GM20000 (cell line): ENCODE data around the gene SYVN1.

Experiments
- DNase-seq: peaks from one replicate; pipeline ENCODE4 v3.0.0; 2012; ENCODE audit warnings: low spot score
- TF ChIP-seq, protein P1 (sequence below): IDR thresholded peaks from 2 replicates; pipeline ENCODE4 v1.5.1; 2012; ENCODE audit warnings: mild to moderate bottlenecking, control low read depth; ENCODE audit errors: extremely low read depth, missing control alignments

The SYVN1 gene

DNA sequence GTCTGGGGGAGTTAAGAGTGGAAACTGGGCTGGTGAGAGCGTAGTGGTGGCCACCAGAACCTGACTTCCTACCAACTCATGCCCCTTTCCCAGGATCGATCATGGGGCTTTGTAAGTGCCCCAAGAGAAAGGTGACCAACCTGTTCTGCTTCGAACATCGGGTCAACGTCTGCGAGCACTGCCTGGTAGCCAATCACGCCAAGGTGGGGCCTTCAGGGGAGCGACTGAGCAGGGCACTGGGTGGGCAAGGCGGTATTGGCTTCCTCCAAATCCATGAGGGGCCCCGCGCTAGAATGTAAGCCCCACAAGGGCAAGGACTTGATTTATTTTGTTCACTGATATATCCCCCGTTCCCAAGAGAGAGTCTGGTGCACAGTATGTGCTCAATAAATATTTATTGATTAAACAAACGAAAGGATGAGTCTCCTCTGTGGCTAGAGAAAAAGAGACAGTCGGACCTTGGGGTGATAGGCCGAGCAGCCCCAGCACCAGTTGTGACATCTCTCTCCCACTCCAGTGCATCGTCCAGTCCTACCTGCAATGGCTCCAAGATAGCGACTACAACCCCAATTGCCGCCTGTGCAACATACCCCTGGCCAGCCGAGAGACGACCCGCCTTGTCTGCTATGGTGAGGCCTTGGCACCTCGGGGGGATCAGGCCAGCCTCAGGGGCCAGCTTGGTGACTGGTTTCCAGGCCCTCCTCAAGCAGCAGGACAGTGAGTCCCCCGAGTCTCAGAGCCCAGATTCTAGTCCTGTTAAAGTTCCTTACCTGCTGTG is 49.5 kb downstream of the SYVN1 start:
- TF ChIP-seq, protein P1, sequence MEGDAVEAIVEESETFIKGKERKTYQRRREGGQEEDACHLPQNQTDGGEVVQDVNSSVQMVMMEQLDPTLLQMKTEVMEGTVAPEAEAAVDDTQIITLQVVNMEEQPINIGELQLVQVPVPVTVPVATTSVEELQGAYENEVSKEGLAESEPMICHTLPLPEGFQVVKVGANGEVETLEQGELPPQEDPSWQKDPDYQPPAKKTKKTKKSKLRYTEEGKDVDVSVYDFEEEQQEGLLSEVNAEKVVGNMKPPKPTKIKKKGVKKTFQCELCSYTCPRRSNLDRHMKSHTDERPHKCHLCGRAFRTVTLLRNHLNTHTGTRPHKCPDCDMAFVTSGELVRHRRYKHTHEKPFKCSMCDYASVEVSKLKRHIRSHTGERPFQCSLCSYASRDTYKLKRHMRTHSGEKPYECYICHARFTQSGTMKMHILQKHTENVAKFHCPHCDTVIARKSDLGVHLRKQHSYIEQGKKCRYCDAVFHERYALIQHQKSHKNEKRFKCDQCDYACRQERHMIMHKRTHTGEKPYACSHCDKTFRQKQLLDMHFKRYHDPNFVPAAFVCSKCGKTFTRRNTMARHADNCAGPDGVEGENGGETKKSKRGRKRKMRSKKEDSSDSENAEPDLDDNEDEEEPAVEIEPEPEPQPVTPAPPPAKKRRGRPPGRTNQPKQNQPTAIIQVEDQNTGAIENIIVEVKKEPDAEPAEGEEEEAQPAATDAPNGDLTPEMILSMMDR = no peak
- no peak for DNase-seq

DNA sequence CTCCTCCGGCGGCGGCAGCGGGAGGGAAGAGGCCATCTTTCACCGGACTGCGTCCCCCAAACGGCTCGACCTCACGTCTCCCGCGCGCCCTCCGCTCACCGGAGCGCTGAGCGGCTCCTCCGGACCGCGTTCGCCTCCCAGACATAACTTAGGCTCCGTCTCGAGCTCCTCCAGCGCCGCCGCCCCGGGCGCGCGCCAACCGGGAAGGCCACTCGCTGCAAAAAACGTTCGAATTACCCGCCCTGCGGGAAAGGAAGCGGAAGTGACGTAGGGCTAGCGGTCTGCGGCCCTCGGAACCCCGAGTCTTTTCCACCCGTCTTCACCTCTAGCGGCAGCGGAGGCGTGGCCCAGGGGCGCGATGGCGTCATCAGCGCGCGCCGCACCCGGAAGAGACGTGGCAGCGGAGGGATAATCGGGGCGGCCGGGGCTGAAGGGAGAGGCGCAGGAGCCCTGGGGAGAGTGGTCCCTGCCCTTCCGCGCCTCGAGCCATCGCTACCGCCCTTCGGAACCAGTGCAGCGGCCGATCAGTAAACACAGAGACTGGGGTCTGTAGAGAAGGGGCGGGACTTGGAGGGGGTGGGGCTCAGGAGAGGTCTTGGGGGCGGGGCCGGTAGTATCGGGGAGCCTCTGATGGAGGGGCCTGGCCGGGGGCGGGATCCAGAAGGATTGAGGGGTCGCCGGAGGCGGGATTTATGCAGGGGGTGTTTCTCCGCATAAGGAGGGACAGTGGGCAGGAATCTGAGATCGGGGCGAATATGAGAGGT is 50.3 kb downstream of the SYVN1 start, which contains the start of the genes CDCA5 and ZFPL1:
Gene CDCA5 (minus strand): TSS at position 207 of the 764 bp plus-strand sequence. CDS start 62 bp downstream, at position 145.
Gene ZFPL1 (plus strand): TSS at position 389 of the 764 bp plus-strand sequence. CDS start 477 bp downstream, outside the sequence.
- peak; percentile 98 for DNase-seq
- TF ChIP-seq, protein P1 = no peak

DNA sequence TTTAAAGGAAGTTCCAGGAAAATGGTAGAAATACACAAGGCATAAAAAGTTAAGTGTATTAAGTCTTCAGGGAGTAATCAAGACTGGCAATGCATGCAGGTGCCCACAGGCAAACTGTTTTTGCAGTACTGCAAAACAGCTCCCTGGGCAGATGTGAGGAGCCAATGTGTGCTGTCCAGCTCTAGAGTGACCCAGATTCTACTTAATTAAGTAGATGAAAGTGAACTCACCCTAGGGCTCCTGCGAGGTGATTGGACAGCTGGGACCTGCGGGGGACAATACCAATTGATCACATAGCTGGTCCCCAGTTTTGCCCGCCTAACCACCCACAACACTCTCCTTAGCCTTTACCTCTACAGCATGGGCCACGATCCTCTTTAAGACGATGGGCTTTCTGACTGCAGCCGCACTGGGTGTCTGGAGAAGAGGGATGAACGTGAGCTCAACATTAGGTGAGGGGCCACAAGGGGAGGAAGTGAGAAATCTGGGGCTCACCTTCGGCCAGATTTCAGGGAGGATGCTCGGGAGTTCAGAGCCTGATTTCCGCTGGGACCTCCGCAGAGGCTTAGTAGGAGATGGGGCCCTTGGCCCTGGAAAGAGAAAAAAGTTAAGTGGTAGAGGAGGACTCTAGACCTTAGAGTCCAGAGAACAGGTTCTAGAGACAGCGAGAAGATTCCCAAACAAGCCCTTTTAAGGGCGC is 51.0 kb downstream of the SYVN1 start:
- TF ChIP-seq, protein P1 = no peak
- DNase-seq = no peak

DNA sequence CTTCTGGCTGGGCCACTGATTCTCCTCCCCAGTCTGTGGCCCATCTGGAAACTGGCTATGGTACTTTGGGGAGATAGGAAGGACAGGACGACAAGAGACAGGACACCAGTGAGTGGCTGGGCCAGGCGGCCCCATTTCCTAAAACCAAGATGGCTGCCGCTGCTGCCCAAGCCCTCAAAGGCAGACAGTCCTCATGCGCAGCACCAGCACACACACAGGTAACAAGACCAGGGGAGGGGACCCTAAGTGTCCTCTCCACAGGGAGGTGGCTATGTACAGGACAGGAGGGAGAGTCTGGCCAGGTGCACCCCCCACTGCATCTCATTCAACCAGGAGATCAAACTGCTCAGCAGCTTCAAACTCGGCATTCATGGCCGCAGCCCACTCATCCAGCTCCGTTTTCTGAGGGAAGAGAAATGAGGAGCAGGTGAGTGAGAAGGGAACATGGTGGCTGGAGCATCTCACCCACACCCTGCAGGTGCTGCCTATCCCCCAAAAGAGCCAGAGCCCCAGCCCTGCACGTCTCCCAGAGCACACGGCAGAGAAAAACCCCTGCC is 55.5 kb downstream of the SYVN1 start:
- TF ChIP-seq, protein P1 = no peak
- DNase-seq = no peak

DNA sequence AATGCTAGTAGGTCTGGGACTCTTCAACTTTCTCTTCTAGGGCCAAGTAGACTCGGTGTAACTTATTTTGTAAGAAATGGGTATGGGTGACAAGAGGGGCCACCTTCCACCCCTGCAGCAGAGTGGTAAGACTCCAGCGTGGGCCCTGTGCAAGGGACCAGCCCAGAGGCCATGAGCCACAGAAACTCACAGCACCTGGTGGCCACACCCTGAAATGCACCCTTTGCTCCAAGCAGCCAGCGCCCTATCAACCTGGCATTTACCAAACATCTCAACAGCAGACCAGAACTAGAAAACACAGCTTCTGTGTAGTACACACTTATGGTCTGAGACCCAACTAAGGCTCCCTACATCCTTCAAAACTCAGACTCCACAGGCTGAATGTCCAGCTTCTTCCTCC is 56.2 kb downstream of the SYVN1 start:
- TF ChIP-seq, protein P1 = peak; percentile 67
- DNase-seq = peak; percentile 63

DNA sequence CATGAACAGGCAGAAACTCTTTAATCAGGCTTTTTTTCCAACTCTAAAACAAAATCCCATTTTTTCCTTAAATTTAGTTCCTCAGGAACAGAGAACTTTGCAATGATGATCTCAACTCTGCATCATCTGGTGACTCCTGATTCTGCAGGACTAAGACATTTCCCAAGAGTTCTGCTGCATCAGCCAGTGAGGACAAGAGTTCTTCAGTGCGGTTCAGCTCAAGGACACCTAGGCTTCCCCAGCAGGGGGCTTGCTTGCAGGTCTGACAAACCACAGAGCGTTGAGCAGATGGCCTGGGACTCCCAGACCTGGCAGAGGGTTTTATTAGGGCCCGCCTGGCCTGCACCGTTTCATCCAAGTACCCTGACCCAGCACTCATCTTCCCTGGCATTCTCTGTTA is 56.9 kb downstream of the SYVN1 start:
- TF ChIP-seq, protein P1 = no peak
- no peak for DNase-seq
